Calu3 (cell line): ENCODE data around the gene MOB3A. TPM values are rescaled to one million over a fixed set of nuclear protein-coding genes. Genes with fewer than 3 reads are reported as not detected.

Source experiments
- BruUV-seq: library from RNA; stranded (reverse); fragments of 400-500 nt; replicated peaks from 2 replicates; lab custom pipeline; 2021; lab: Mats Ljungman, UMichigan
- CTCF ChIA-PET: fragments of 300-600 bp; sonication (Branson Sonifier 250); formaldehyde crosslinking; loops from one replicate; lab custom pipeline; 2022; ENCODE audit warnings: antibody characterized with exemption; lab: Charles Lee
- DNase-seq: peaks from one replicate; pipeline ENCODE4 v3.0.0; 2022
- H3K27ac Mint-ChIP-seq: one replicate; pipeline ENCODE4 v1.8.0; 2022; ENCODE audit warnings: mixed read lengths; ENCODE audit not compliant: unreplicated experiment
- H3K27me3 Mint-ChIP-seq: one replicate; pipeline ENCODE4 v1.8.0; 2022; ENCODE audit warnings: mixed read lengths; ENCODE audit not compliant: unreplicated experiment
- H3K36me3 Mint-ChIP-seq: one replicate; pipeline ENCODE4 v1.8.0; 2022; ENCODE audit warnings: mild to moderate bottlenecking, moderate library complexity, mixed read lengths; ENCODE audit not compliant: insufficient read depth, unreplicated experiment
- H3K4me1 Mint-ChIP-seq: one replicate; pipeline ENCODE4 v1.8.0; 2022; ENCODE audit warnings: mild to moderate bottlenecking, low read depth, mixed read lengths; ENCODE audit not compliant: unreplicated experiment
- H3K4me3 Mint-ChIP-seq: one replicate; pipeline ENCODE4 v1.8.0; 2022; ENCODE audit warnings: mild to moderate bottlenecking, low read depth, moderate library complexity, mixed read lengths; ENCODE audit not compliant: unreplicated experiment
- H3K9me3 Mint-ChIP-seq: one replicate; pipeline ENCODE4 v1.8.0; 2022; ENCODE audit warnings: low read depth, mixed read lengths; ENCODE audit not compliant: unreplicated experiment
- CTCF ChIP-seq: fragments of 200-600 bp; IDR thresholded peaks from one replicate; pipeline ENCODE4 v1.8.0; 2022; ENCODE audit warnings: antibody characterized with exemption; ENCODE audit not compliant: unreplicated experiment
- intact Hi-C: fragments of 100-400 bp; cut with micrococcal nuclease; formaldehyde crosslinking; loops from one replicate; pipeline ENCODE4 v1.10.0; 2022; ENCODE audit not compliant: unreplicated experiment
- total RNA-seq: library from RNA; stranded (reverse); gene quantifications from 2 replicates; pipeline ENCODE4 v1.2.3, GENCODE V29; 2022

MOB3A gene
- total RNA-seq, 1 experiment from 2014 or later = 15.8 TPM

- peaks cover 2% of the 10 kb centered on the region for H3K9me3 Mint-ChIP-seq
- no peak for DNase-seq
- peak overlapping the region; percentile 39 for H3K4me3 Mint-ChIP-seq
- H3K4me1 Mint-ChIP-seq = peaks cover 11% of the 10 kb centered on the region
- peaks cover 17% of the 10 kb centered on the region for H3K36me3 Mint-ChIP-seq
- intact Hi-C loops = no loop called here
- CTCF ChIA-PET = no interaction called here
- no TSS peak for BruUV-seq
- no peaks in the 10 kb centered on the region for H3K27me3 Mint-ChIP-seq
- H3K27ac Mint-ChIP-seq = peak overlapping the region; percentile 78
- no peak for TF ChIP-seq CTCF
Observed at GRCh38 chr19:2033115-2033824, 62.9 kb downstream of the MOB3A start.

- TF ChIP-seq CTCF = no peak
- H3K27me3 Mint-ChIP-seq = no peaks in the 10 kb centered on the region
- H3K4me1 Mint-ChIP-seq = peaks cover 12% of the 10 kb centered on the region
- CTCF ChIA-PET = interaction anchor here (0.9 kb wide), 1 partner anchor 13 kb away, joined by 6 read pairs; no protein-coding TSS in a partner anchor
- peak; percentile 92 for DNase-seq
- H3K36me3 Mint-ChIP-seq = peaks cover 9% of the 10 kb centered on the region
- intact Hi-C loops = no loop called here
- H3K4me3 Mint-ChIP-seq = peak overlapping the region; percentile 39
- H3K27ac Mint-ChIP-seq = peak overlapping the region; percentile 78
- H3K9me3 Mint-ChIP-seq = peaks cover 2% of the 10 kb centered on the region
- no TSS peak for BruUV-seq
Observed at GRCh38 chr19:2032296-2032941, 63.7 kb downstream of the MOB3A start.

GRCh38 chr19:2027361-2027760, 68.8 kb downstream of the MOB3A start:
- Mint-ChIP-seq H3K27ac (no peak overlapping the region), H3K36me3 (peaks cover 9% of the 10 kb centered on the region), H3K9me3 (no peaks in the 10 kb centered on the region), H3K4me3 (no peak overlapping the region), H3K27me3 (no peaks in the 10 kb centered on the region), H3K4me1 (peaks cover 10% of the 10 kb centered on the region)
- CTCF ChIA-PET = no interaction called here
- intact Hi-C loops = no loop called here
- no peak for DNase-seq
- no peak for TF ChIP-seq CTCF
- BruUV-seq = no TSS peak

GRCh38 chr19:2026770-2027169, 69.4 kb downstream of the MOB3A start:
- Mint-ChIP-seq H3K27ac (no peak overlapping the region), H3K4me1 (peaks cover 7% of the 10 kb centered on the region)
- CTCF ChIA-PET = no interaction called here

More at GRCh38 chr19:2026770-2027169, 69.4 kb downstream of the MOB3A start:
- Mint-ChIP-seq H3K27me3 (no peaks in the 10 kb centered on the region), H3K9me3 (no peaks in the 10 kb centered on the region), H3K36me3 (peaks cover 11% of the 10 kb centered on the region), H3K4me3 (no peak overlapping the region)
- no peak for DNase-seq
- intact Hi-C loops = no loop called here
- no peak for TF ChIP-seq CTCF
- BruUV-seq = no TSS peak
